Fibroblast of skin of scalp (primary cell): Measurements from ENCODE around the gene ALK.

Source experiments
- DNase-seq: peaks from one replicate; pipeline ENCODE4 v3.0.0-alpha.2; 2013

ALK gene

GRCh38 chr2:29443151-29443550 lies 478.2 kb downstream of the ALK start:
- no peak for DNase-seq

- DNase-seq = no peak
These were observed 480.3 kb downstream of the ALK start for GRCh38 chr2:29440921-29441623.

DNA sequence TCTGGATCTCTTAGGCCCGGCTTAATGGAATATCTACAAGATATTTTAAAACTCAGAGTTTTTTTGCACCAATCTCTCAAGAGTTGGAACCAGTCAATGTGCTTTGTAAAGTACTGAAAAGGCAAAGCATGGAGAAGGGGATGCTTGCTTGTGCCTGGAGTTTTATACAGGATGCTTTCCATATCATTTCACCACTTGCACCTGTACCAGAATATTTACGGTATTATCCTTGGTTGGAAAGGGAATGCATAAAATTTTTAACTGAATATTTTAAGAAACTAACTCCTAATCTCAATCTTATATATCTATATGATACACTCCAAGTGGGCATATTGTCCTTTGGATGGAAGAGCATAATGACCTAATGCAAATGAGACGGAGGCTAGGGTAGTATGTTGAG lies 487.5 kb downstream of the ALK start:
- DNase-seq = no peak

DNA sequence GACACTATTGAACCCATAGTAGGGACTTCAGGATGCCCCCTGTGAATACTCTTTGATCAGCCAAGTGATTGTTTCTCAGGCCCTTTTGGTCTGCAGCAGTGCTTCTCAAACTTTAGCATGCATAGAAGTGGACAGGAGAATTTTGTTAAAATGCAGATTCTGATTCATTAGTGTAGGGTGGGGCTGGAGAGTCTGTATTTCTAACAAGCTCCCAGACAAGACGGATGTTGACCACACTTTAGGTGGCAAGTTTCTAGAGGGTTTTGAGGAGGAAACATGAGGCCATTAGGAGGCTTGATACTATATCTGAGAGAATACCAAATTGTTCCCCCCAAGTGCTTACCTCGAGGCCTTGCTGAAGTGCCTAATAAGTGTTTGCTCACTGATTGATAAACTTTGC lies 488.3 kb downstream of the ALK start:
- DNase-seq = no peak

DNA sequence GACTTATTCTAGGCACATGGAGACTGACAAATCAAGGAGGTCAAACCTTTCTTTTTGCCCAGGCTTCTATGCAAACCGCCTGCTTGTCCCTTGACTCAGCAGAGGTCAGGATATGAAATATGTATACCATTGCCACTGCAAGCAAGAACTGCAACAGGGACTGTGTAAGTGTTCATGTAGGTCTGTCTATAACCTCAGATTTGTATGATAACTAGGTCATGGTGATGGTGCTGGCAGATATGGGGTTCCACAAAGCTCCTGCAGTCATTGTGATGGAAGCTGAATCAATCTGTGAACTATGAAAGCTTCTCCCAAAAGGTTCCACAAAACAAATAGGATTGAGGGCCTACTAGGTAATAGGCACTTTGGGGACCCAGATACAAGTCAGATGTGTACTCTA lies 489.9 kb downstream of the ALK start:
- DNase-seq = no peak

GRCh38 chr2:29430382-29431112 lies 490.8 kb downstream of the ALK start:
- DNase-seq = no peak

- DNase-seq = no peak
These were observed 495.0 kb downstream of the ALK start for GRCh38 chr2:29426354-29426753.

DNA sequence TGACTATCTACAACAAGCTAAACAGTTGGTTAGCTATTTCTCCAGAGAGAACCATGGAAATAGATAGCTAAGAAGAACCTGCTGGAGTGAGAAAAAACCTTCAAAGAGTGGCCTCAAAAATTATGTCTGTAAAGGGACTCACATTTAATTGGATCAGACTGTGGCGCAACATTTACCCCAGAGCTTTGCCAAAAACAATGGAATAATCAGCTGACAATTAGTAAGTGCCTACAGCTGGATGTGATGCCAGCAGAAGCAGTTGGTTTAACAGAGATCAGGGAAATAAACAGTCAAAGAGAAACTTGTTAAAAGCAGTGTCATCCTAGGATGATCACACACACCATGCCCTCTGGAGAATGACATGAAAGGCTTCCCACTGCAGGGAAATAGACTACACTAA lies 495.5 kb downstream of the ALK start:
- DNase-seq = no peak

DNA sequence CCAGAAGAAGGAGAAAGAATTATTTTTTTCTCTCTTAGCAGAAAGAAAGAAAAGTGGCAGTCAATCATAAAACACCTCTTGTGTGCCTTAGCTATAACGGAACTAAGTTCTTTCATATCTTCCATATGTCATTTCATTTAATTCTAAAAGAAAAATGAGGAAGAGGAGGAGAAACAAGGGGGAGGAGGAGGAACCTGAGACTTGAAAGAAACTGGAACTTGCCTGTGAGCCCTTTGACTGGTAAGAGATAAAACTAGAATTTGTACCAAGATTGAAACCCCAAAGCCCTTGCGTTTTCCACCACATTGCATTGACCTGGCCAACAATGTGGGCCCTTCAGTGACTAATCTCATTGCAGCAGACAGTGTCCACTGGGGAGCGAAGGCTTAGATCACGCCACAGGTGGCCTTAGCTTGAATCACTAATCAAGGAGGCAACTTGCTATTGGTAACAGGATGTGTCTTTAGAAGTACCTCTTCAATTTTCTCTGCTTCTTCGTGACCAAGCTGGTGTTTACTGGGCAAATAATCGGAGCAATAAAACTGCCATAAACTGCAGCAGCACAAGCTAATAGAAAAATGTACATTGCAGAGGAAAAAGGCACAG lies 498.2 kb downstream of the ALK start:
- DNase-seq = no peak

DNA sequence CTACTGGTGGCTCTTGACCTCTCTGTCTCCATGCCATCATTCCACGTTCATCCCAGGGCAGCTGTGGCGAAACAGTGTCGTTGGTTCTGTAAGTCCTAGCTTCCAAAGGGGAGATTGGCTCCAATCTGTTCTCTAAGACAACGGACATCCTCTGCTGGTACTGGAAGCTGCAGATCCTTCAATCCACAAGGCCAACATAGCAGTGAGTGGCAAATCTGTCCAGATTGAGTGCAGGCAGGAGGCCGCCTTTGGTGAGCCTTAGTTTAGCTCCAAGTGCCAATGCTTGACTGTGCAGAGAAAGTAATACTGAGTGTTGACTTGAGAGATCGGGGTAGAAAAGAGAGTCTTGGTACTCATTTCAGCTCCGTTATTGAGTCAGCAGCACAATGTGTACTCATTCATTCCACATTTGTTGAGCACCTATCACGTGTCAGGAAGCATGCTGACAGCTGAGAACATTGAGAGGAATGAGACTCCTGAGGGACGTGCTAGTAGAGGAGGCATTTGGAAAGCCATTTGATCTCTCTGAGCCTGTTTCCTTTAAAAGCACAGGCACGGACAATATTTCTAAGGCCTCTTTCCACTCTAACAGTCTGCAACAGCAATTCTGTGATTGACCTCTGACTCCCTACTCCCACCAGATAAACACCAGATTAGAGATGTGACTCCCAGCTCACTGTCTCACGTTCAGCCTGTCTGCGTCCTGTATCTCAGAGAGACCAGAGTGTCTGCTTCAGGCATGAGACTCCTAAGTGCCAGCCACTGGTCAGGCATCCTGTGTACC lies 500.2 kb downstream of the ALK start:
- peak; percentile 28 for DNase-seq

DNA sequence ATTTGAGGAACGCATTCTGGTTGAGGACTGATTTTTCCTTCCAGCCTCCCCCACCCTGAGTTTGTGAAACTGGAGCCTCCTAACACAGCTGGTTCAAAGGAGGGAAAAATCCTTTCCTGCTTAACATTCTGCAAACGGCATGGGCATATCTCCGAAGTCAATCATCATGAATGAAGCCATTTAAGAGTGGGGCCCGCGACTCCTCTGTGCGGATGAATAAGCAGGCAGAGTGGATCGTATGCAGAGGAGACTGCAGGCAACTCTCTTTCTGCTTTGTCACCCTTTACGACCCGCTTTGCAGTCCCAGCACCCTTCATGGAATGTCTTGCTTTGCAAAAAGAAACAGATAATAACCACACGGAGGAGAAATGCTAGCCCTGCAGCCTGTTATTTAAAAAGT lies 500.9 kb downstream of the ALK start:
- DNase-seq = no peak

DNA sequence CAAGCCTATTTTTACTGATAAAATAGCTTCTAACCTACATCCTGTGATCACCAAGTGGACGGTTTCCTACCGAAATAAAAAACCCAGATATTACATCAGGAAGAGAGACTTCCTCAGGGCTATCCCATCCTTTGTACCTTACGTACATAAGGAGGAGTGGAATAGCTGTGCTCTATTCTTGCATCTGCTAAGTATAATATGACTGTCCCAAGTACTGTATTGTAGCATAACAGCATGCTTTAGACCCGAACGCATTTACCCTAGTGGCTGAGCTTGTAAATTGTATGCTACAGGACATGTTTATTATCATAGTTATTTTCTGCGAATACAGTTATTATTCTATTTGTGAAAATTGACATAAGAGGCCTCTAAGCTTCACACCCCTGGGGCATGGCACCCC lies 503.8 kb downstream of the ALK start:
- no peak for DNase-seq

DNA sequence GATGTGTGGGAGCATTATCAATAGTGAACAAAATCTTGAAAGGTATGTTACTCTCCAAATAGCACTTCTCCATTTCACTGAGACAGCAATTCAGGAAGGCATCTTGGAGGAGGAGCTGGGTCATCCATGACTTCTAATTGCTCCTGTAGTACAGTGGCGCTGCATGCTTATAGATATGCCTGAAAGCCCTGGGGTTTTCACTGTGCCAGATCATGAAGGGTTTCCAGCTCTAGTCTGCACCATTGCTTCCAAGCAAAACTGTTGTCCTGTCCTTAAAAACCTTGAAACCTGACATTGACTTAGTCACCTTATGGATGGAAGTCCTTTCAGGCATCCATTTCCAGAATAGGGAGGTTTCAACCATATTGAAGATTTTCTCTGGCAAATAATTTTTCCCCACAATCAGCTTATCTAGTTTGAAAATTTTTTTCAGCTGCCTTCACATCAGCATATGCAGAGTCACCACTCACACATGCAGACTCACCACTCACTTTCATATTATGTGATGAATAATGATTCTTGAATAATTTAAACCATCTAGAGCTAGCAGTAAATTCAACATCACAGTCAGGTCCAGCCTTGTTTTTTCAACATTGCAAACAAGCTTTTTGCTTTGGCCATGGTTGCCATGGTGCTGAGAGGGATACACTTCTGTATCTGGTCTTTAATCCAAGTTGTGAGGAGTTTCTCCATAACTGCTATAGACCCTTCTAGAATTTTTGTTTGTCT lies 509.0 kb downstream of the ALK start:
- no peak for DNase-seq

- DNase-seq = no peak
These were observed 515.7 kb downstream of the ALK start for GRCh38 chr2:29405707-29406106.

DNA sequence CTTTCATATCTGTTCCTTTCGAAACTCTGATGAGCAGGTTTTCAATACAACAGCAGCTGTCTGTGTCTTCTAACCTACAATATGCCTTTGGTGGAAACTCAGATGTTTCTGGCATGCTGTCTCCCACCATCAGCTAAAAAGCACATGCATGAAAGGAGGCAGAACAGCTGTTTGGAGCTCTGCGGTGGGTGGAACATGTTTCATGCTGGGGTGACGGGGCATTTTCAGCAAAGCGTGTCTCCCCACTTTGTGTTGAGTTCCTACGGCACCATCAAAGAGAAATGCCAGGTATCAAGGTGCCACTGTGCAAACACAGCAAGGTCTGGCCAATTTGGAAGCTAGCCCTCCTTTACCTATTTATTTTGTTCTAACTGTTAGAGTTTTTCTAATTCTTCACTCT lies 516.1 kb downstream of the ALK start:
- DNase-seq = no peak

DNA sequence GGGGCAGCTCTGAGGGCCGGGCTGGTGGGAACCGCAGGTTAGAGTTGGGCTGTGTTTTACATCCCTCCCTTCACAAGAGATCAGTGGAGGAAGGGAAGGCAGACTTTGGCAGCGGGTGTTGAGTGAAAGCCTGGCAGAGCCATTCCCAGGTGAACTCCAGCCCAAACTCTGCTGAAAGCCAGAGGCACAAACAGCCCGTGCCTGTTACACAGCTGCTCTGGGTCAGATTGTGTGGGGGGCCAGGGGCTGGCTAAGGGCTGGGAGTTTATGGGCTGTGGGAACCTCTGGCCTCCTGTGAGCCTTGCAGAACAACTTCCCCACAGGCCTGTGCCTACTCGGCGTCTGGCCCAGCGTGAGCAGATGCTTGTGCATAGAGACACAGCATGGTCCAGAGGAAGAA lies 519.4 kb downstream of the ALK start:
- no peak for DNase-seq

DNA sequence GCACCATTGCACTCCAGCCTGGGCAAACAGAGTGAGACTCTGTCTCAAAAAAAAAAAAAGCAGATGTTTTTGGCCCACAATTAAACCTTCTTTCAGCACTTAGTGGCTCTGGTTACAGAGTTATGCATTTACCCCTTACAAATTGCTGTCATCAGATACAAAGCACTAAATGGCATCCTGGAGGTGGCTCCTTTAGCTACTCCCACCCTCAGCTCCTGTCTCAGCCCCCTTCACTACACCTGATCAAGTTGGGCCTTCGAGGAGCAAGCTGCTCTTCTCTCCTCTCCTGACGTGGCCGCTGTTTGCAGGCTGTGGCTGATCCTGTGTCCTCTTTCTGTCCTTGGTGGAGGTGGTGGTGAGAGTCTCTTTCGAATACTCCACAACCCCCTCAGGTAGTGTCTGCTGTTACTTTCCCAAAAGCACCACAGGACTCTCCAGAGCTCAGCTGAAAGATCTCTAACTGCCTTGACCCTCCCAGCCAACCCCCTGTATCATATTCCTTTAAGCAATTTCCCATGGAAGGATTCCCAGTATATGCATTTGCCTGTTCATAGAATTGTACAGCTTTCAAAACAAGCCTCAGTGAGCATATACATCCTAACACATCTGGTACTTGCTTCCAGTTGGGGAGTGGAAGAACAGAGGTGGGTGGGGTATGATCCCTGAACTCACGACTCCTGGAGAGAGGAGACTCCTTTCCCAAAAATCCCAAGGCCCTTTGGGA lies 520.3 kb downstream of the ALK start:
- DNase-seq = no peak

- DNase-seq = peak; percentile 31
These were observed 522.8 kb downstream of the ALK start for GRCh38 chr2:29398384-29399237.

- DNase-seq = no peak
These were observed 523.7 kb downstream of the ALK start for GRCh38 chr2:29397713-29398112.

GRCh38 chr2:29397039-29397438 lies 524.3 kb downstream of the ALK start:
- peak; percentile 29 for DNase-seq

DNA sequence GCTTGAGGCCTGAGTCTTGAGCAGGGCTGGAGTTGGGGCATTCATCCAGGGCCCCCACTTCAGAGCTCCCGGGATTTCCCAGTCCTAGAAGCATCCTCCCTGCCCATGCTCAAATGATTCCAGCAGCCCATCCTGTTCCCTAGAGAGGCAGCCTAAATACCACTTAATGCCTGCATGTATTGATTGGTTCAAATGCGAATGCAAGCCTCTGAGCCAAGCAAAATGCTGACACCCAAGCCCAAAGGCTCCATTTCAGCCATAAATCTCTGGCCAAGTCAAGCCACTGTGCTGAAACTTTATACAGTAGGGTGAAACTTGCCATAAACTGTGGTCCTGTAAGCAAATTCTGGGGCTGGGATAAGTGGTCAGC lies 526.4 kb downstream of the ALK start:
- no peak for DNase-seq
